ENCODE measurements around the gene PLEKHM2. TPM values are rescaled to one million over a fixed set of nuclear protein-coding genes. Genes with fewer than 3 reads are reported as not detected.

Gene PLEKHM2
- total RNA-seq, 1 donor: 54.0 TPM

DNA sequence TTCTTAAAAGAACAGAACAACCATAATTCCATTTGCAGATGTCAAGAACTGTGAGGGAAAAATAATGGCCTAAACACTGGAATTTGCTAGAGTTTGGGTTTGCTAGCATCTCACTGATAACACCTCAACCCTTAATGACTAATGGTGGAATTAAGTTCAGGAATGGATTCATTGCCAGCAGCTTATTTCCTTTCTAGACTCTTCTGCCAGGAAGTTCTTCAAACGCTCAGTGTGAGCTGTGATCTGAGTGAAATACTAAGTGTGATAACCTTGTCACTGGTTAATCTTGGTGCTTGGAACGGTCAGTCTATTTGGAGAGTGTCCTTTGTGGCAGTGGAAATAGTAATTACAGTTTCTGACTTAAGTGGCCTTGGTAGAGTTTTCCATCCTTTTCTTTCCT lies 21.6 kb upstream of the PLEKHM2 start:
- no peak for DNase-seq (ENCODE audit: low read depth)
- TF ChIP-seq, protein P1, sequence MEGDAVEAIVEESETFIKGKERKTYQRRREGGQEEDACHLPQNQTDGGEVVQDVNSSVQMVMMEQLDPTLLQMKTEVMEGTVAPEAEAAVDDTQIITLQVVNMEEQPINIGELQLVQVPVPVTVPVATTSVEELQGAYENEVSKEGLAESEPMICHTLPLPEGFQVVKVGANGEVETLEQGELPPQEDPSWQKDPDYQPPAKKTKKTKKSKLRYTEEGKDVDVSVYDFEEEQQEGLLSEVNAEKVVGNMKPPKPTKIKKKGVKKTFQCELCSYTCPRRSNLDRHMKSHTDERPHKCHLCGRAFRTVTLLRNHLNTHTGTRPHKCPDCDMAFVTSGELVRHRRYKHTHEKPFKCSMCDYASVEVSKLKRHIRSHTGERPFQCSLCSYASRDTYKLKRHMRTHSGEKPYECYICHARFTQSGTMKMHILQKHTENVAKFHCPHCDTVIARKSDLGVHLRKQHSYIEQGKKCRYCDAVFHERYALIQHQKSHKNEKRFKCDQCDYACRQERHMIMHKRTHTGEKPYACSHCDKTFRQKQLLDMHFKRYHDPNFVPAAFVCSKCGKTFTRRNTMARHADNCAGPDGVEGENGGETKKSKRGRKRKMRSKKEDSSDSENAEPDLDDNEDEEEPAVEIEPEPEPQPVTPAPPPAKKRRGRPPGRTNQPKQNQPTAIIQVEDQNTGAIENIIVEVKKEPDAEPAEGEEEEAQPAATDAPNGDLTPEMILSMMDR (IDR thresholded peaks at IDR 0.05; ENCODE audit: insufficient read depth, low read depth, low read length): no peak
- H3K4me3 ChIP-seq (ENCODE audit: low read depth, low read length): no peak overlapping the region

DNA sequence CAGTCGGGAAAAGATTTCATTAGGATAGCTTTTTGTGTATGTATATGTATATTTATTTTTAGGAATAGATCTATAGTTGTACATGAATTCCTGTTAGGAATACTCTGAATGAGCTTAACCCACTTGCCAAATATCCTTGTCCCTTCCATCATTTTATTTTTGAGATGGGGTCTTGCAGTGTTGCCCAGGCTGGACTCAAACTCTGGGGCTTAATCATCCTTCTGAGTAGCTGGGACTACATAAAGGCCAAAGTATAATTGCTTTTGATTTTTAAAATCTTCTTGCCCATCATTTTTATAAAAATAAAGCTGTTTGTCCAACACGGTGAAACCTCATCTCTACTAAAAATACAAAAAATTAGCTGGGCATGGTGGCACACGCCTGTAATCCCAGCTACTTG lies 20.2 kb upstream of the PLEKHM2 start:
- TF ChIP-seq, protein P1 (IDR thresholded peaks at IDR 0.05; ENCODE audit: insufficient read depth, low read depth, low read length): no peak
- no peak for DNase-seq (ENCODE audit: low read depth)
- no peak overlapping the region for H3K4me3 ChIP-seq (ENCODE audit: low read depth, low read length)

DNA sequence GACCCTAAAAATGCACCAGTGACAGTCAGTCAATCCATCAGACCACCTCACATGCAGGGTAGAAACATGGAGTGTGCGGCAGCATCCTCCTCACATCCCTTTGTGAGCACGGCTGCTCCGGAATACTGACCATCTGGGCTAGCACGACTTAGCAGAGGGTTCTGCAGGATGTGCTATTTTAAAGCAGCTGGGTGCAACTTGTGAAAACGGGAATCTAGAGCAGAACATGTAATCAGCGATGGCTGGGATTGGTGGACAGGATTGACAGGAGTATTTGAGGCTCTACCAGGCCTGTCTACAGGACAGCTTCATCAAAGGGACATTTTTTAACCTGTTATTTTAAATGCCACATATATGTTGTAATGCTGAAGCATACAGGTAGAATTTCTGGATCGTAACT lies 16.8 kb upstream of the PLEKHM2 start:
- no peak overlapping the region for H3K4me3 ChIP-seq (ENCODE audit: low read depth, low read length)
- TF ChIP-seq, protein P1 (IDR thresholded peaks at IDR 0.05; ENCODE audit: insufficient read depth, low read depth, low read length): no peak
- no peak for DNase-seq (ENCODE audit: low read depth)

DNA sequence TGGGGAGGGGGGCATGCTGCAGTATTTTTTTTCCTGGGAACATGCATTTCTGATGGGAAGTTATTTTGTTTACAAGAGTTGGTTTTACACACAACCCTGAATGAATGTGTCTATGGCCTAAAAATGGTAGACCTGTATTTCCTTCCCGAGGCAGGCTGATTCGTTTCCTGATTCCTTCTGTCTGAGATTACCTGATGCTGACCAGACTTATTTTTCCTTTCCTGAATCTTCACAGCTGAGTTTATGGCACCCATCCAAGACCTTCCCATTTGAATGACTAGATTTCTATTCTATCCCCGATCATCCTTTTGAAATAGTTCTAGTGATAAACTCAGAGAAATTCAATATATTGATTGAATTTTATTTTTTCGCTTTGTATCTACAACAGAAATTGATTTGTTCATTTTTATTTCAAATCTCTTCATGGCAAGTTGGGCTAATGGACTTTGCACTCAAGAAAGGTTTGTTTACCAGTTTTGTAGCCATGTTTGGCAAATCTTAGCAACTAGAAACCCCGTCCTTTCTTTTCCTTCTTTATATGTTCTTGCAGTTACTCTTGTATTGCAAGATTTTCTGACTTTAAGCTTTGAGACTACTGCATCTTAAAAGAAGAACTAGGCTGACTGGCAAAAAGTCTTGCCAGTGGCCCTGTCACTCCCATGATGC lies 15.9 kb upstream of the PLEKHM2 start:
- TF ChIP-seq, protein P1 (IDR thresholded peaks at IDR 0.05; ENCODE audit: insufficient read depth, low read depth, low read length): no peak
- DNase-seq (ENCODE audit: low read depth): no peak
- H3K4me3 ChIP-seq (ENCODE audit: low read depth, low read length): no peak overlapping the region

DNA sequence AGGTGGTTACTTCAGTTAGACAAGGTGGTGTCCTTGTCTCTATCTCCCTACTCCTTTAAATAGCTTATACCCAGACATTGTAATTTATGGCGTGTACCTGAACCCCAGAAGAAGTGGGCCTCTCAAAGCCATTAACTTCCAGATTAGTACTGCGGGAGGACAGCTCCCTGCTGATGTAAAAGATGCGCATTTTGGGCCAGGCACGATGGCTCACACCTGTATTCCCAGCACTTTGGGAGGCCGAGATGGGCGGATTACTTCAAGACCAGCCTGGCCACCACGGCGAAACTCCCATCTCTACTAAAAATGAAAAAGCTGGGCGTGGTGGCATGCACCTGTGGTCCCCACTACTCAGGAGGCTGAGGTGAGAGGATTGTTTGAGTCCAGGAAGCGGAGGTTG lies 15.0 kb upstream of the PLEKHM2 start:
- DNase-seq (ENCODE audit: low read depth): no peak
- H3K4me3 ChIP-seq (ENCODE audit: low read depth, low read length): no peak overlapping the region
- TF ChIP-seq, protein P1 (IDR thresholded peaks at IDR 0.05; ENCODE audit: insufficient read depth, low read depth, low read length): no peak

DNA sequence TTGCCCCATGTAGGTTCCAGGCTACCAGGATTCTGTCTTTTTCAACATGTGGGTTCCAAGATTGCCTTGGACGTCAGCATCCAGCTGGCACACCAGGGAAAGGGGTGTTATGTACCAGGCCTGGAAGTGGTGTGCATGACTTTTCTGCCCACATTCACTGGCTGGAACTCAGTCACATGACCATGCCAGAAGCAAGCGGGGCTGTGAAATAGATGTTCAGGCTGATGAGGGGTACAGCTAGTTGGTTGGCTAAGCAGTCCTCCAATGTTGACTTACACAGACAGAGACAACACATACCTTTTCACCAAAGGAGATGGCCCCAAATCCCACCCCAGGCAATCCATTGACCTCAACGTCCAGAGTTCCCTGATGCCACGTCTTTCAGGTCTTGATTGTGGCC lies 14.3 kb upstream of the PLEKHM2 start:
- DNase-seq (ENCODE audit: low read depth): no peak
- TF ChIP-seq, protein P1 (IDR thresholded peaks at IDR 0.05; ENCODE audit: insufficient read depth, low read depth, low read length): no peak

DNA sequence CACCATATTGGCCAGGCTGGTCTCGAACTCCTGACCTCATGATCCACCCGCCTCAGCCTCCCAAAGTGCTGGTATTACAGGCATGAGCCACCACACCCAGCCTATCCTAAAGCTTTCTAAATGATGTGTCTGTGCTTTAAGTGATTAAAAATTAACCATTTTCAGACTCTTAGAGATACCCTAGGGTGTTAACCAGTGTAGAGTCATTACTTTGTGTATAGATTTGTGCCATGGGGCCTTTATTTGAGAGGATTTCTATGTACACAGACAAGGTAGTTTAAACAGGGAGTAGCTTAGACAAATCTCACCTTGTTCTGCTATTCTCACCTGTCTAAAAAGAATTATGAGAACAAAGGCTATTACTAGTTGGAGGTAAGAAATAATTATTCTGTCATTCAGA lies 12.7 kb upstream of the PLEKHM2 start:
- TF ChIP-seq, protein P1 (IDR thresholded peaks at IDR 0.05; ENCODE audit: insufficient read depth, low read depth, low read length): no peak
- DNase-seq (ENCODE audit: low read depth): no peak

More for the DNA sequence above, 14.3 kb upstream of the PLEKHM2 start:
- no peak overlapping the region for H3K4me3 ChIP-seq (ENCODE audit: low read depth, low read length)

More for the DNA sequence above, 12.7 kb upstream of the PLEKHM2 start:
- no peak overlapping the region for H3K4me3 ChIP-seq (ENCODE audit: low read depth, low read length)

Measured in fibroblast of villous mesenchyme (primary cell).